Measurements from ENCODE around the gene ADAMTS2.

GRCh38 chr5:179326122-179326927 is 18.9 kb downstream of the ADAMTS2 start:
- TF ChIP-seq, protein P1, sequence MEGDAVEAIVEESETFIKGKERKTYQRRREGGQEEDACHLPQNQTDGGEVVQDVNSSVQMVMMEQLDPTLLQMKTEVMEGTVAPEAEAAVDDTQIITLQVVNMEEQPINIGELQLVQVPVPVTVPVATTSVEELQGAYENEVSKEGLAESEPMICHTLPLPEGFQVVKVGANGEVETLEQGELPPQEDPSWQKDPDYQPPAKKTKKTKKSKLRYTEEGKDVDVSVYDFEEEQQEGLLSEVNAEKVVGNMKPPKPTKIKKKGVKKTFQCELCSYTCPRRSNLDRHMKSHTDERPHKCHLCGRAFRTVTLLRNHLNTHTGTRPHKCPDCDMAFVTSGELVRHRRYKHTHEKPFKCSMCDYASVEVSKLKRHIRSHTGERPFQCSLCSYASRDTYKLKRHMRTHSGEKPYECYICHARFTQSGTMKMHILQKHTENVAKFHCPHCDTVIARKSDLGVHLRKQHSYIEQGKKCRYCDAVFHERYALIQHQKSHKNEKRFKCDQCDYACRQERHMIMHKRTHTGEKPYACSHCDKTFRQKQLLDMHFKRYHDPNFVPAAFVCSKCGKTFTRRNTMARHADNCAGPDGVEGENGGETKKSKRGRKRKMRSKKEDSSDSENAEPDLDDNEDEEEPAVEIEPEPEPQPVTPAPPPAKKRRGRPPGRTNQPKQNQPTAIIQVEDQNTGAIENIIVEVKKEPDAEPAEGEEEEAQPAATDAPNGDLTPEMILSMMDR (conservative IDR thresholded peaks at IDR 0.05), result no peak
- TF ChIP-seq ZFX (IDR thresholded peaks at IDR 0.05), result no peak
